ENCODE data around the gene LVRN. TPM values are rescaled to one million over a fixed set of nuclear protein-coding genes. Genes with fewer than 3 reads are reported as not detected.
A peak's percentile ranks its signal among the peaks of the same experiment; 100 is the strongest.

The LVRN gene
- polyA plus RNA-seq, 4 donors = 0.15 to 1.4 TPM; not detected in 2

DNA sequence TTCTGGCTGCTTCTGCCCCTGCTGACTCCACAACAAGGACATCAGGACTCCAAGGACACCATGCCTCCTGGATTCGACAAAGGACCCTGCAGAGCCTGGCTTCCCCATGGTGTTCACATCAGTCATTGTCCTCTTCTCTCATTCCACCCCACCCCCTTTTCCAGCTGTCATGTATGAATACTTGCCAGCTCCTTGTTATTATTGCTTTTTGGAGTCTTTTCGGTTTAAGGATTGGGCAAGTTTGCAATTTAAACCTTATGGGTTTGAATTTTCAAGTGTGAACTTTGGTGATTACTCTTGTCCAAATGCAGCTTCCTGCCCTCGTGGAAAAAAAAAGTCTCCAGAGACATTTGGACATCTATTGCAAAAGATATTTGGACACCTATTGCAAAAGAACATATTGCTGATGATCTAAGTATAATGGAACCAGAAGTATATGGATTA, 14.2 kb upstream of the LVRN start:
- no peak overlapping the region for H3K27ac ChIP-seq (ENCODE audit: low read depth in 1 of 3, low read length in 2 of 3)

GRCh38 chr5:115949096-115949495, 13.2 kb upstream of the LVRN start:
- FAIRE-seq (no peak), DNase-seq (no peak)
- Histone ChIP-seq H3K9me3 (ENCODE audit: control insufficient read depth in 2 of 2, insufficient read depth in 1 of 2, low read depth in 1 of 2, low read length in 1 of 2) (no peaks in the 10 kb centered on the region), H3K27ac (ENCODE audit: low read depth in 1 of 3, low read length in 2 of 3) (no peak overlapping the region), H3K27me3 (ENCODE audit: control insufficient read depth in 3 of 3, insufficient read depth in 3 of 3, low read length in 3 of 3) (no peaks in the 10 kb centered on the region), H3K4me1 (ENCODE audit: control insufficient read depth in 3 of 3, insufficient read depth in 2 of 3, low read depth in 1 of 3, low read length in 2 of 3) (no peaks in the 10 kb centered on the region), H3K36me3 (ENCODE audit: control insufficient read depth in 3 of 3, insufficient read depth in 2 of 3, low read depth in 1 of 3, low read length in 3 of 3) (no peaks in the 10 kb centered on the region), H3K4me3 (ENCODE audit: low read depth in 1 of 3, low read length in 3 of 3) (no peak overlapping the region)
- 55 to 88% (median 76%) methylated on average over 1 of the region's 1 CpG for WGBS, 3 donors

More for the DNA sequence above, 14.2 kb upstream of the LVRN start:
- H3K4me1 ChIP-seq (ENCODE audit: control insufficient read depth in 3 of 3, insufficient read depth in 2 of 3, low read depth in 1 of 3, low read length in 2 of 3) = no peaks in the 10 kb centered on the region
- WGBS, 3 donors = 57 to 78% (median 78%) methylated on average over 3 of the region's 3 CpGs
- H3K27me3 ChIP-seq (ENCODE audit: control insufficient read depth in 3 of 3, insufficient read depth in 3 of 3, low read length in 3 of 3) = no peaks in the 10 kb centered on the region
- no peaks in the 10 kb centered on the region for H3K9me3 ChIP-seq (ENCODE audit: control insufficient read depth in 2 of 2, insufficient read depth in 1 of 2, low read depth in 1 of 2, low read length in 1 of 2)
- H3K4me3 ChIP-seq (ENCODE audit: low read depth in 1 of 3, low read length in 3 of 3) = no peak overlapping the region
- no peak for DNase-seq
- H3K36me3 ChIP-seq (ENCODE audit: control insufficient read depth in 3 of 3, insufficient read depth in 2 of 3, low read depth in 1 of 3, low read length in 3 of 3) = no peaks in the 10 kb centered on the region
- FAIRE-seq = no peak

DNA sequence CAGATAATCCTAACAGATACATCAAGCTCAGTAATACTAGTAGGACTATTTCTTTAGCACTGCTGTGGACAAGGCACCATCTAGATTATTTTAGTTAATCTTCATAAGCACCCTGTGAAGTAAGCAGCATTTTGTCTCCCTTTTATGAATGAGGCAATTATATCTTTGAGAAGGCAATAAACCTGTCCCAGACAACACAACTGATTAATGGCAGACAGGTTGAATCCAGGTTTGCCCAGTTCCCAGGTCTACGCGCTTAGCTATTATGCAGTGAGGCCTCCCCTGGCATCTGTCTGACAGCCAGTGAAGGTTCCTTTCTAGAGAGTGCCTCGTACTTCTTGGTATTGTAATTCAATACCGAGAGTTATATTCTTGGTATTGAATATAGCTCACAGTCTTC, 9.7 kb upstream of the LVRN start:
- no peaks in the 10 kb centered on the region for H3K36me3 ChIP-seq (ENCODE audit: control insufficient read depth in 3 of 3, insufficient read depth in 2 of 3, low read depth in 1 of 3, low read length in 3 of 3)
- WGBS, 3 donors = 31 to 45% (median 31%) methylated on average over 4 of the region's 4 CpGs
- H3K4me3 ChIP-seq (ENCODE audit: low read depth in 1 of 3, low read length in 3 of 3) = no peak overlapping the region
- H3K9me3 ChIP-seq (ENCODE audit: control insufficient read depth in 2 of 2, insufficient read depth in 1 of 2, low read depth in 1 of 2, low read length in 1 of 2) = no peaks in the 10 kb centered on the region
- FAIRE-seq = no peak
- peaks cover 0 to 15% (median under 1%) of the 10 kb centered on the region in 3 donors for H3K27me3 ChIP-seq (ENCODE audit: control insufficient read depth in 3 of 3, insufficient read depth in 3 of 3, low read length in 3 of 3)
- DNase-seq = peak in 1 of 2 donors; percentile 7
- no peak overlapping the region for H3K27ac ChIP-seq (ENCODE audit: low read depth in 1 of 3, low read length in 2 of 3)
- no peaks in the 10 kb centered on the region for H3K4me1 ChIP-seq (ENCODE audit: control insufficient read depth in 3 of 3, insufficient read depth in 2 of 3, low read depth in 1 of 3, low read length in 2 of 3)

DNA sequence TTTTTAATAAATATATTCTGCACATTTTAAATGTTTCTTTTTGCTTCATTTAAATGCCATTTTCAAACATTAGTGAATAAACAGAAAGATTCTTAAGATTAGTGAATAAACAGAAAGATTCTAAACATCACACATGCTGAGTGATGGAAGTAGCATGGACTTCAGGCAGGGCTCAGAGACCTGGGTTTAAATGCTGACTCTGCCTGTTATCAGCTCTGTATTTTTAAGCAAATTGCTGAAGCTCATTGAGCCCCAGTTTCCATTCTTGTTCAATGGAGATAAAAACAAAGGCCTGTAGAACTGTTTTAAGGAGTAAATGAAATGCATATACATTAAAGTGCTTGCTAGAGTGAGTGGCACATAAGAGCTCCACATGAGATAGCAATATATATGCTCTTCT, 8.1 kb upstream of the LVRN start:
- no peaks in the 10 kb centered on the region for H3K4me1 ChIP-seq (ENCODE audit: control insufficient read depth in 3 of 3, insufficient read depth in 2 of 3, low read depth in 1 of 3, low read length in 2 of 3)

DNA sequence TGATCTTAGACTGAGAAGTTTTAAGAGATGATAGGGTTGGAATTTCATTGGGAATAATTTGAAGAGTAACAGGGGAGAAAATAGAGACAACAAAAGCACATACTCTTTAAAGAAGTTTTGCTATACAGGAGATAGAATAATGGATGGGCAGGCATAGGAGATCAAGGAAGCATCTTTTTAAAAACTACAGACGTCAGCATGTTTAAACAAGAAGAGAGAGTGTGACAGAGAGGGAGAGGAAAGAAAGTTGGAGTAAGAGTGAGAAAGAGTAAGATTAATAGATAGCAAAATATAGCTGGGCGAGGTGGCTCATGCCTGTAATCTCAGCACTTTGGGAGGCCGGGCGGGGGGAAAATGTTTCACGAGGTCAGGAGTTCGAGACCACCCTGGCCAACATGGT, 5.3 kb upstream of the LVRN start:
- Histone ChIP-seq H3K4me3 (ENCODE audit: low read depth in 1 of 3, low read length in 3 of 3) (no peak overlapping the region), H3K27me3 (ENCODE audit: control insufficient read depth in 3 of 3, insufficient read depth in 3 of 3, low read length in 3 of 3) (peaks cover 0 to 48% (median 16%) of the 10 kb centered on the region in 3 donors)
- 75 to 91% (median 77%) methylated on average over 6 of the region's 6 CpGs for WGBS, 3 donors

More for the DNA sequence above, 8.1 kb upstream of the LVRN start:
- DNase-seq = no peak
- Histone ChIP-seq H3K27me3 (ENCODE audit: control insufficient read depth in 3 of 3, insufficient read depth in 3 of 3, low read length in 3 of 3) (peaks cover 0 to 25% (median 1%) of the 10 kb centered on the region in 3 donors), H3K27ac (ENCODE audit: low read depth in 1 of 3, low read length in 2 of 3) (no peak overlapping the region), H3K36me3 (ENCODE audit: control insufficient read depth in 3 of 3, insufficient read depth in 2 of 3, low read depth in 1 of 3, low read length in 3 of 3) (no peaks in the 10 kb centered on the region), H3K9me3 (ENCODE audit: control insufficient read depth in 2 of 2, insufficient read depth in 1 of 2, low read depth in 1 of 2, low read length in 1 of 2) (no peaks in the 10 kb centered on the region), H3K4me3 (ENCODE audit: low read depth in 1 of 3, low read length in 3 of 3) (no peak overlapping the region)
- no peak for FAIRE-seq

GRCh38 chr5:115961381-115962238, 665 bp upstream of the LVRN start:
- WGBS, 3 donors = 9 to 15% (median 14%) methylated on average over 42 of the region's 42 CpGs
- FAIRE-seq (no peak), DNase-seq (peak in 1 of 2 donors; percentile 19)
- H3K4me3 ChIP-seq (ENCODE audit: low read depth in 1 of 3, low read length in 3 of 3) = no peak overlapping the region
- no peaks in the 10 kb centered on the region for H3K36me3 ChIP-seq (ENCODE audit: control insufficient read depth in 3 of 3, insufficient read depth in 2 of 3, low read depth in 1 of 3, low read length in 3 of 3)
- H3K27ac ChIP-seq (ENCODE audit: low read depth in 1 of 3, low read length in 2 of 3) = no peak overlapping the region
- H3K4me1 ChIP-seq (ENCODE audit: control insufficient read depth in 3 of 3, insufficient read depth in 2 of 3, low read depth in 1 of 3, low read length in 2 of 3) = peaks cover 0 to 13% (median 3%) of the 10 kb centered on the region in 3 donors
- H3K9me3 ChIP-seq (ENCODE audit: control insufficient read depth in 2 of 2, insufficient read depth in 1 of 2, low read depth in 1 of 2, low read length in 1 of 2) = no peaks in the 10 kb centered on the region
- H3K27me3 ChIP-seq (ENCODE audit: control insufficient read depth in 3 of 3, insufficient read depth in 3 of 3, low read length in 3 of 3) = peaks cover 0 to 74% (median 35%) of the 10 kb centered on the region in 3 donors

More for the DNA sequence above, 5.3 kb upstream of the LVRN start:
- Histone ChIP-seq H3K36me3 (ENCODE audit: control insufficient read depth in 3 of 3, insufficient read depth in 2 of 3, low read depth in 1 of 3, low read length in 3 of 3) (no peaks in the 10 kb centered on the region), H3K27ac (ENCODE audit: low read depth in 1 of 3, low read length in 2 of 3) (no peak overlapping the region), H3K9me3 (ENCODE audit: control insufficient read depth in 2 of 2, insufficient read depth in 1 of 2, low read depth in 1 of 2, low read length in 1 of 2) (no peaks in the 10 kb centered on the region), H3K4me1 (ENCODE audit: control insufficient read depth in 3 of 3, insufficient read depth in 2 of 3, low read depth in 1 of 3, low read length in 2 of 3) (peaks cover 0 to under 1% (median 0%) of the 10 kb centered on the region in 3 donors)
- no peak for FAIRE-seq
- DNase-seq = no peak

DNA sequence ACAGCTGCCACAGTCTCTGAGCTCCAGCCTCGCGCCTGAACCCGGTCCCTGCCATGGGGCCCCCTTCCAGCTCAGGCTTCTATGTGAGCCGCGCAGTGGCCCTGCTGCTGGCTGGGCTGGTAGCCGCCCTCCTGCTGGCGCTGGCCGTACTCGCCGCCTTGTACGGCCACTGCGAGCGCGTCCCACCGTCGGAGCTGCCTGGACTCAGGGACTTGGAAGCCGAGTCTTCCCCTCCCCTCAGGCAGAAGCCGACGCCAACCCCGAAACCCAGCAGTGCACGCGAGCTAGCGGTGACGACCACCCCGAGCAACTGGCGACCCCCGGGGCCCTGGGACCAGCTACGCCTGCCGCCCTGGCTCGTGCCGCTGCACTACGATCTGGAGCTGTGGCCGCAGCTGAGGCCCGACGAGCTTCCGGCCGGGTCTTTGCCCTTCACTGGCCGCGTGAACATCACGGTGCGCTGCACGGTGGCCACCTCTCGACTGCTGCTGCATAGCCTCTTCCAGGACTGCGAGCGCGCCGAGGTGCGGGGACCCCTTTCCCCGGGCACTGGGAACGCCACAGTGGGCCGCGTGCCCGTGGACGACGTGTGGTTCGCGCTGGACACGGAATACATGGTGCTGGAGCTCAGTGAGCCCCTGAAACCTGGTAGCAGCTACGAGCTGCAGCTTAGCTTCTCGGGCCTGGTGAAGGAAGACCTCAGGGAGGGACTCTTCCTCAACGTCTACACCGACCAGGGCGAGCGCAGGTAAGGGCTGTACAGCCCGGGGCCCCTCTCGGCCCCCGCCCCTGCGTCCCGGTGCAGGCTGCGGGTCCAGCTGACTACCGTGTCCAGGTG, 509 bp downstream of the LVRN start:
- 2 to 8% (median 7%) methylated on average over 64 to 71 of the region's 71 CpGs for WGBS, 3 donors
- peaks cover 0 to 13% (median 3%) of the 10 kb centered on the region in 3 donors for H3K4me1 ChIP-seq (ENCODE audit: control insufficient read depth in 3 of 3, insufficient read depth in 2 of 3, low read depth in 1 of 3, low read length in 2 of 3)
- peak in 1 of 2 donors; percentile 44 for DNase-seq
- peaks cover 0 to 67% (median 34%) of the 10 kb centered on the region in 3 donors for H3K27me3 ChIP-seq (ENCODE audit: control insufficient read depth in 3 of 3, insufficient read depth in 3 of 3, low read length in 3 of 3)
- no peaks in the 10 kb centered on the region for H3K36me3 ChIP-seq (ENCODE audit: control insufficient read depth in 3 of 3, insufficient read depth in 2 of 3, low read depth in 1 of 3, low read length in 3 of 3)
- FAIRE-seq = no peak
- no peak overlapping the region for H3K27ac ChIP-seq (ENCODE audit: low read depth in 1 of 3, low read length in 2 of 3)
- H3K9me3 ChIP-seq (ENCODE audit: control insufficient read depth in 2 of 2, insufficient read depth in 1 of 2, low read depth in 1 of 2, low read length in 1 of 2) = no peaks in the 10 kb centered on the region
- H3K4me3 ChIP-seq (ENCODE audit: low read depth in 1 of 3, low read length in 3 of 3) = peak overlapping the region in 2 of 3 donors; percentile 30 to 43

DNA sequence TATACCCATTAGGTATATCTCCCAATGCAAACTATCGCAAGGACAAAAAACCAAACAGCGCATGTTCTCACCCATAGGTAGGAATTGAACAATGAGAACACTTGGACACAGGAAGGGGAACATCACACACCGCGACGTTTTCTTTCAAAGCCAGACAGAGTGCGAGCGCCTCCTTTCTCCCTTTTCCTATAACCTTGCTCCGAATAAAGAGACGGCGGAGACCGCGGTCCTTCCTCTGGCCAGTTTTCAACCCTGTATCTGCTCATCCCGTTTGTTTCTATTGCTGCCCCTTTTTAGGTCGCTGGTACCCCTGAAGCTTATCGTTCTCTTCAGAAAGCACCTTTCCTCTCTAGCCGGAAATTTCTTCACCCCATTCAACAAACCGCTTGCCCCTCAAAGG, 1.3 kb downstream of the LVRN start:
- DNase-seq (peak; percentile 5 to 37), FAIRE-seq (no peak)
- H3K27me3 ChIP-seq (ENCODE audit: control insufficient read depth in 3 of 3, insufficient read depth in 3 of 3, low read length in 3 of 3) = peaks cover 0 to 65% (median 34%) of the 10 kb centered on the region in 3 donors

More for the DNA sequence above, 1.3 kb downstream of the LVRN start:
- Histone ChIP-seq H3K36me3 (ENCODE audit: control insufficient read depth in 3 of 3, insufficient read depth in 2 of 3, low read depth in 1 of 3, low read length in 3 of 3) (no peaks in the 10 kb centered on the region), H3K4me3 (ENCODE audit: low read depth in 1 of 3, low read length in 3 of 3) (no peak overlapping the region), H3K4me1 (ENCODE audit: control insufficient read depth in 3 of 3, insufficient read depth in 2 of 3, low read depth in 1 of 3, low read length in 2 of 3) (peaks cover 0 to 13% (median 3%) of the 10 kb centered on the region in 3 donors), H3K27ac (ENCODE audit: low read depth in 1 of 3, low read length in 2 of 3) (no peak overlapping the region), H3K9me3 (ENCODE audit: control insufficient read depth in 2 of 2, insufficient read depth in 1 of 2, low read depth in 1 of 2, low read length in 1 of 2) (no peaks in the 10 kb centered on the region)
- 20 to 34% (median 23%) methylated on average over 17 of the region's 17 CpGs for WGBS, 3 donors

Measured in small intestine (tissue), 7 donors.